NCI-H1048 (cell line): ENCODE results near the gene LTBP3.

Experiments
- DNase-seq: peaks from one replicate; lab custom pipeline; 2025; lab: John Stamatoyannopoulos, UW

Gene LTBP3

GRCh38 chr11:65553301-65554001, 4.7 kb downstream of the LTBP3 start:
- DNase-seq = no peak

DNA sequence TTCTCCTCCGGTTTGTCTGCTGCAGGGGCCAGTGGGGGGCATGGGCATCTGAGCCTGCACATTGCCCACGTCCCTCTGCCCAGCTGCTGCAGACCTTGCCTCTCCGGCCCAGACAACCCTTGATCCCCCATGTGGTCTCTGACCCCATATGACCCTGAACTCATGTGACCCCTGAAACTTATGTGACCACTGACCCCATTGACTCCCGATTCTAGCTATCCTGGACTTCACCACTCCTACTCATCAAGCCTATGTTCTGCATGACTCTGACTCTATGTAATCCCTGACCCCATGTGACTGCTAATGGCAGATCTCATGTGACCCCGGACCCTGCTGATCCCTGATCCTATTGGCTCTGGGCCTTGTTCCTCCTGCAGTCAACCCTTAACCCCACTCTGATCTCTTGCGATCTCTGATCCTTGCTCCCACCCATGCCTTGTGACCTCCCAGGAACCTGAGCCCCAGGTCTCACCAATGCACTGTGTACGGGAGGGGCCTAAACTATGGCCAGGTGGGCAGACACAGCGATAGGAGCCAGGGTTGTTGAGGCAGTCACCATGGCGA, 5.7 kb downstream of the LTBP3 start:
- no peak for DNase-seq

DNA sequence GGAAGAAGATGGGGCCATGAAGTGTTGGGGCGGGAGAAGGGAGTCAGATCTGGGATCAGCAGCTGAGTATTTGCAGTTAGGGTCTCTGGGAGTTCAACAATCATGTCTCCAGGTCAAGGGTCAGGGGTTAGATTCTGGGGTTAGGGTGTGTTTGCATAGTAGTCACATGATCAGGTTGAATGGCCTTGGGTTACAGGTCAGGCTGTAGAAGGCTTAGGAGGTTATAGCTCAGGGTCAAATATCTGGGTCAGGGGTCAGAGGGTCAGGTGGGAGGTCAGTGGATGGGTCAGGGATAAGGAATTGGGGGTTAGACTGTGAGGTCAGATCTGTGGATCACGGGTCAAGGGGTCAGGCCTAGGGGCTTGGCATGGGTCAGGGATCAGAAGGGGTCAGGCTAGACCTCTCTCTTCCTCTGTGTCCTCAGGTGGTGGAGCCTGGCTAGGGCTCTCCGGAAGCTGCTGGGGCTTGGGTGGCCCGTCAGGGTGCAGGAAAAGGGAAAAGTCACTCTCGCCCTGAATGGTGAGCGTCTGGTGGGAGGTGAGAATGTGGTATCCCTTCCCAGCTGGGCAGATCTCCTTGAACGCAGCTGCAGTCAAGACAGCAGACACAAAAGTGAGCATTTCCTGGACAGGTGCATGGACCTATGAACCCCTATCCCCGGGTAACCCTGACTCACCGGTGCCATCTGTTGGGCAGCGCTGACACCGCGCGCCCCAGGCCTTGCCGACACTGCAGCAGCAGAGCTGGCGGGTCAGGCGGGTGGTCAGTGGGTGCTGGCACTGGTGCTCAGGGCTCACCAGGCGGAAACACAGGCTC, 6.4 kb downstream of the LTBP3 start:
- DNase-seq = no peak

DNA sequence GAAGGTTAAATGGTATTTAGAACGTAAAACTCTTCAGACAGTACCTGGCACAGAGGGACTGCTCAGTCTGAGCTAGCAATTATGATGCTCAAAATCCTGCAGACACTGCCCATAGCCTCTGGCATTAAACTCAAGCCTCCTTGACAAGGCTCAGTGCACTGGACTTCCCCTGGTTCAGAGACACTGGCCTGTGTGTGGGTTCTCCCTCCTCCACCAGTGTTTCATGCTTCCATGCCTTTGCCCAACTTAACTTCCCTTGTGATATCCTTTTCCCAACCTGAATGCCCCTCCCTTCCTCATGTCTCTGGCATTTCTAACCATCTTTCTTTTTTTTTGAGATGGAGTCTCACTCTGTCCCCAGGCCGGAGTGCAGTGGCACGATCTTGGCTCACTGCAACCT, 9.1 kb downstream of the LTBP3 start:
- DNase-seq = no peak

GRCh38 chr11:65548395-65548794, 9.8 kb downstream of the LTBP3 start:
- DNase-seq = no peak

- no peak for DNase-seq
These were observed 10.6 kb downstream of the LTBP3 start for GRCh38 chr11:65547446-65548125.

DNA sequence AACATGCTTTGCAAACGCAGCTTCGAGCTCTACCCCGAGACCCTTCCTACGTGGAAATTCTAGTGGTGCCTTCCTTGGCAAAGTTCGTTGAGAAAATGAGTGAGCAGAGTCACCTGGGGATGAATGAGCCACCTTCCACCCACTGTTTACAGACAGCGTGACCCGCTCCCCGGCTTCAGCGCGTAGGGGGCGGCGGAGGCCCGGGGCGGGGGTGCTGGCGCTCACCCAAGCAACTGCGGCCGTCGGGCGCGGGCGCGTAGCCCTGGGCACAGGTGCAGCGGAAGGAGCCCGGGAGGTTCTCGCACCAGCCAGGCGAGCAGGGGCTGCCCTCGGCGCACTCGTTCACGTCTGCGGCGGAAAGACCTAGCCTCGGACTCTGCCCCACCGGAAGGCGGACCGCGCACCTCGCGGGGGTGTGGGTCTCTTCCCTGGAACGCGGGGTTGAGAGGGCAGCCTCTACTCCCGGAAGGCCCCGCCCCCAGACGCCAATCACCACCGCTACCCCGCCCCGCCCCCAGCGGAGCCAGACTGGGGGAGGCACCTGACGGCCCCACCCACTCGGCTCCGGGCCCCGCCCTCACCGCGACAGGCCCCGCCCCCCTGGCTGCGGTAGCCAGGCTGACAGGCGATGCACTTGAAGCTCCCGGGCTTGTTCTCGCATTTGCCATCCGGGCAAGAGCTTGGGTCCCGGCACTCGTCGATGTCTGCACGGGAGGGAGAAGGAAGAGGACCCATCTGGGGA, 11.8 kb downstream of the LTBP3 start:
- DNase-seq = peak; percentile 82

DNA sequence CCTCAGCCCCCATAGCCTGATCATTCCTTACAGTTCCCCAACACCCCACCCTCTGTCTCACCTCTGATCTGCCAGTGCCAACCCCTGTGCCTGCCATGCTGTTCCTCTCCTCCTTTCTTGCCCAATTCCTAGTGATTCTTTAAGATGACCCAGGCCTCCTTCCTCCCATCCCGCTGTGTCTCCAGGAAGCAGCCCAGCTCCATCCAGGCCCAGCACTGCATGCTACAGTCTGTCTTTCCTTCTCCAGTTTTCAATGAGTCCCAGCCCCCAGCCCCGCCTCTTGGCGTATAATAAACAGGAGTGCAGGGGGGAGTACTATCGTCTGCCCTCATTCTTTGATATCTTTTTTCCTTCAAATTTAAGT, 12.3 kb downstream of the LTBP3 start:
- no peak for DNase-seq

GRCh38 chr11:65542738-65543390, 15.3 kb downstream of the LTBP3 start:
- DNase-seq = no peak

- DNase-seq = no peak
These were observed 16.8 kb downstream of the LTBP3 start for GRCh38 chr11:65541093-65541982.

- peak; percentile 59 for DNase-seq
These were observed 17.7 kb downstream of the LTBP3 start for GRCh38 chr11:65540290-65541092.

- no peak for DNase-seq
These were observed 18.3 kb downstream of the LTBP3 start for GRCh38 chr11:65539744-65540289.

DNA sequence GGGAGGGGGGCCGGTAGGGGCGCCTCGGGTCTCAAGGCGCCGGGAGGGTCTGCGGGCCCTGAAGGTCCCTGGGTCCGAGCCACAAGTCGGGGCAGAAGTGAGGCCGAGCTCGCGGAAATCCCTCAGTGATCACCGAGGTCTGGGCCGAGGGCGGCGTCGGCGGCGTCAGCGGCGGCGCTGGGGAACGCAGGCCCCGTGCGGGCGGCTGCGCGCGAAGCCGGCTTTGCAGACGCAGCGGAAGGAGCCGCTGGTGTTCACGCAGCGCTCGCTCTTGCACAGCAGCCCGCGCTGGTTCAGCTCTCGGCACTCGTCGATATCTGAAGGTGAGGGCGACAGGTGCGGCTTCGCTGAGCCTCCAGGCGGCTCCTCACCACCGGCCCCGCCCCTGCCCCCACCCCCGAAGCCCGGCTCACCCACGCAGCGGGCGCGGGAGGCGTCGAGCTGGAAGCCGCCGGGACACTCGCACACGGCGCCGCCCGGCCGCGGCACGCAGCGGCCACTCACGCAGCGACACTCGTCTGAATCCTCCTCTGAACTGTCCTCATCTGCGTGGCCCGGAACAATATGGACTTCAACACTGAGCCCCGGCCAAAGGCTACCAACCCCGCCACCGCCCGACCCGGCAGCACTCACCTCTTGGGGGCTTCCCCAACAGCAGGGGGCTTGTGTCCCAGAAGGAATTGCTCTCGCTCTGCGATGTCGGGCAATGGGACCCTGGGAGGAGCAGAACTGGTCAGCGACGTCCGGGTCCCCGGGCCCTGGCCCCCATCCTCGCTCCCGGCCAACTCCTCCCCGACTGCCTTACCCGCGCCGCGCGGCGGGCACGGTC, 19.0 kb downstream of the LTBP3 start:
- no peak for DNase-seq

- no peak for DNase-seq
These were observed 19.8 kb downstream of the LTBP3 start for GRCh38 chr11:65538232-65538914.

GRCh38 chr11:65537620-65538231, 20.4 kb downstream of the LTBP3 start:
- DNase-seq = no peak

DNA sequence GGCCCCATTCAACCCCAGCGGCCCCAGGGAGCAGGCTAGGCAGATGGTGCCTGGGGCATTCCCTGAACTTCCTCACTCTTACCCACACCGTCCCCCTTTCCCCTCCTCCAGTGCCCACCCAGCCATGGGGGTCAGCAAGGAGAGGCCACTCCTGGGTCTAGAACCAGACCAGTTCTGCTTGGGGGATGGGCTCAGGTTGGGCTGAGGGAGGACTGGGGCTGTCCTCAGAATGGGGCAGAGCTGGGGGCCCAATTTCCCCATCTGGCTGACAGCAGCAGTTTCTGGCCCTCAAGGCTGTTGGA, 20.9 kb downstream of the LTBP3 start:
- DNase-seq = no peak
